ENCODE results near the gene FREM2.
A peak's percentile ranks its signal among the peaks of the same experiment; 100 is the strongest.

The FREM2 gene

DNA sequence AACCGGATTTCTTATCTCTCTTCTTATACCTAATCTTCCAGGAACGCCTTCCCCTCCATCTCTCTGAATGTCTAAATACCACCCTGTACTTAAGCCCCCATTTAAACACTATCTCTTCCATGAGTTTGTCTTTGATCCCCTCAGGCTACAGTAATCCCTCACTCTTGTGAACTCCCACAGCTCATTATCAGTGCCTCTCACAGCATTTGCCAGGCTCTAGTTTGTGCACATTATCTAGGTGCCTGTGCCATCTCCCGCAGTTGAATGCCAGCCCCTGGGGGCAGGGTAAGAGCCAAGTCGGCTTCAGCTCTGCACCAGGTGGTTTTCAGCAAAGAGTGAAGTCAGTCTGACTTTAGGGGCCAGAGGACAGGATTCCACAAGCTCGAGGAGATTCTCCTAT lies 71.4 kb downstream of the FREM2 start:
- DNase-seq (ENCODE audit: low read depth), result no peak

DNA sequence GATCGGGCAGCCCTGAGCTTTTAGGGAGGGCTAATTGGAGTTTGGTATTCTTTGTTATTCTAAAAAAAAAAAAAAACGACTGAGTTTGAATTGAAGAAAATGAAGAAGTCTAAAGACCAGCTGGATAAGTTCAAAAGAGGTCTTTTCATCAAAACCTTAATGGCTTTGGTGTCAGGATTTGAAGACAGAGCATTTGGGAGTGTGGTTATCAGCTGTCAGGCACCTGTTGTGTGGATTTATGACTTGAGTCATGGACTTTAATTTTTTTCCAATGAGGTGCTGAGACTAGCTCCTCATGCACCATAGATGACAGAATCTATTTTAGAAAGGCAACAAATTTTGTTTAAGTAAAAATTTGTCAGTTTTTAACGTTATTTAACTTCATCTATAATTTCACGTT lies 72.5 kb downstream of the FREM2 start:
- no peak for DNase-seq (ENCODE audit: low read depth)

DNA sequence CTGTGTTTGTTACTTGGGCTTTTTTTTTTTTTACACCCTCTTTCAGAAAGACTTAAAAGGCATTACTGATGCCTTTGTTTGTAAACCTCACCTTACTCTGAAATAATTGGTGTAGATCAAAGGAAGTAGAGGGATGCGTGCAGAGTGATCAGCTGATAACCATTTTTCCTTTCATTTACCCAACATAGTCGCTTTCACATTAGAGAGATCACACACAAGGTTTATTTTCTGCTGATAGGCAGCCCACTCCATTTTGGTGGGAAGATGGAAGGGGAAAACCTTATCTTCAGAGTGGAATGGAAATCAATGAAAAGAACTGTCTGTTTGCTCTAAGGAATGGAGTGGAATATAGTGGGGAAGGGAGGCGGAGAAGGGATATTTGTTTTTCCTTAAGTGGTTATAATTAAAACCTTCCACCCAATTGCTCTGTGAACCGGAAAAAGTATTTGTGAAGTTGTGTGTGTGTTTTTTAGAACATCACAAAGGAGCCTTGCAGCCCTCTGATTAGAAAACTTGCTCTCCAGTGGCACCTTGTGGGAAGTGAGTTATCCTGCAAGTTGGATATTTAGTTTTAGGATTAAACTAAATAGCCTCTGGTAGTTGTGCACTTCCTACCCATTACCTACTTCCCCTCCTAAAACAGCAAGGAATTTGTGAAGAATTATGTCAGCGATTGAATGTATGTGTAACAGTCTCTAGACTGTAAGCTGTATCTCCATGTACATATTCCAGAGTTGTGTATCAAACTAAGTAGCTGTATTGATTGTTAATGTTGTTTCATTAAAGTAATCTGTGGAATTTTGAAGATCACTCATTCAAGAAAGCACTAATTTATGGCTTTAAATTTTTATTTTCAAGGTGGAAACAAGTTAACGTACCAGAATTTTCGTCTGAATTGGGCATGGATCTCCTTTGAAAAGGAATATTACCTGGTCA lies 76.8 kb downstream of the FREM2 start:
- peak; percentile 6 for DNase-seq (ENCODE audit: low read depth)

DNA sequence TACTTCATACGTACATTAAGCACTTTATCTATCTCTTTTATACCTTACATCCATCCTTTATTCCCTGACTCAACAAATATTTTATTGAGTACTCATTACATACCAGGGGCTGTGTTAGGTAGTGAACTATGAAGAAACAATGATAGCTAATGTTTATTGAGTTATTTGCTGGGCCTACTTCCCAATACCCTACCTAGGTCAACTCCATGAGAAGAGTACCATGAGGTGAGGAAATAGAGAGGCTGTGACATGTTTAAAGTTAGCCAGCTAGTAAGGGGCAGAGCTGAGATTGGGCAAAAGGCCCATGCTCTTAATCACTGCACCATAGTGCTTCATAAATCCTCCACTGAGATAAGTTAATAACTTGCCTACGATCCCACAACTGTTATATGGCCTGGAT lies 79.9 kb downstream of the FREM2 start:
- no peak for DNase-seq (ENCODE audit: low read depth)

DNA sequence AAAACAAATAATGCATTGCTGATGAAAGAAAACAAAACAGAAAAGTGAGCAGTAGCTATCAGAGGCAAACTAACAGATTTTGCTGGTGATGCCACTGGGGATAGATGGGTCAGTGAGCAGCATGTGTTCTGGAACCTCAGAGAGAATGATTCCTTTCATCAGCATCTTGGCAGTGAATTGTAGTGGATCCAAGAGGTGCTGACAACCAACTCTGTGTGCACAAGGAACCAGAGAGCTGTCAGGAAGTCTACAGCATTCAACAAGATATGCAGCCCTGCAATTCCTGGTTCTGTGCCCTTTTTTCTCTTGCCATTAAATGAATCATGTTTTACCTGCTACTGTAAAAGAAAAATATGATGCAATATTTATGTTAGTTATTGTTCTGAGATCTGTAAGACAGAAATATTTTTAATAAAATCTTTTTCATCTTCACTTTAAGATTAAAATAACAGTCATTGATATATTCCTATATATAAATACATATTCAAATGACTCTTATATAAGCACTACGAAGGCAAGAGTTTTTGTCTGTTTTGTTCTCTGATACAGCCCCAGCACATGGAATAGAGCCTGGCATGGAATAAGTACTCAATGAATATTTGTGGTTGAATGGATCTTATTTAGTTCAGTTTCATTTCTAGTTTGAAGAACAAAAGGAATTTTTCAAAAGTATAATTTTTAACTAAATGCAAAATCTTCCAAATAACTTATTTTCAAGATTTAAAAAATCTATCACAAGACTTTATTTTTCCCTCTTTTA lies 80.8 kb downstream of the FREM2 start:
- DNase-seq (ENCODE audit: low read depth), result no peak

DNA sequence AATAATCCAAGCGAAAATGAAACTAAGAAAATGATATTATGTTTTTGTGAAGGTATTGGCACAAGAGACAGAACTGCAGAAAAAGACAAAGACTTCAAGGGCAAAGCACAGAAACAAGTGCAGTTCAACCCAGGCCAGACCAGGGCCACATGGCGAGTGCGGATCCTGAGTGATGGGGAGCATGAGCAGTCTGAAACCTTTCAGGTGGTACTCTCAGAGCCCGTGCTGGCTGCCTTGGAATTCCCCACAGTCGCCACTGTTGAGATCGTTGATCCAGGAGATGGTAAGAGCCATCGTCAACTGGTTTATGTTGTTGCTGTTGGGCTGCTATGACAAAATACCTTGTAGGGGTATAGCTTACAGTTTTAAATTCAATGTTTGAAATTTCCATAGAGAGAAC lies 82.6 kb downstream of the FREM2 start:
- DNase-seq (ENCODE audit: low read depth), result no peak

DNA sequence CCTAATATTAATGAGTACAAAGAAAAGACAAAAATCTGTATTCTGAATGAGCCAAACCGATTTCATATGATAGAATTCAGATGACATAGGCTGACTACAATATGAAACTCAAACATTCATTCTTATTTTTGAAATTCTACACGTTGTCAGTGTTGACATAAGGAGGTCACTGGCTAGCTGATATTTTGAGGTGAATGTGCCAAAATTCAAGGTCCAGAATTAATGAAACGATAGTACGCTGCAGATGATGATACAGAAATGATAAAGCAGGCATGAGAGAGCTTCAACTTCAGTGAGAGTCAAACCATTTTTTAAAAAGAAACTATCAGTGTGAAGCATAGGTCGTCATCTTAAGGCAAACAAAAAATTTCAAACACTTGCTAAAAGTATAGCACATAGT lies 88.2 kb downstream of the FREM2 start:
- DNase-seq (ENCODE audit: low read depth), result no peak

DNA sequence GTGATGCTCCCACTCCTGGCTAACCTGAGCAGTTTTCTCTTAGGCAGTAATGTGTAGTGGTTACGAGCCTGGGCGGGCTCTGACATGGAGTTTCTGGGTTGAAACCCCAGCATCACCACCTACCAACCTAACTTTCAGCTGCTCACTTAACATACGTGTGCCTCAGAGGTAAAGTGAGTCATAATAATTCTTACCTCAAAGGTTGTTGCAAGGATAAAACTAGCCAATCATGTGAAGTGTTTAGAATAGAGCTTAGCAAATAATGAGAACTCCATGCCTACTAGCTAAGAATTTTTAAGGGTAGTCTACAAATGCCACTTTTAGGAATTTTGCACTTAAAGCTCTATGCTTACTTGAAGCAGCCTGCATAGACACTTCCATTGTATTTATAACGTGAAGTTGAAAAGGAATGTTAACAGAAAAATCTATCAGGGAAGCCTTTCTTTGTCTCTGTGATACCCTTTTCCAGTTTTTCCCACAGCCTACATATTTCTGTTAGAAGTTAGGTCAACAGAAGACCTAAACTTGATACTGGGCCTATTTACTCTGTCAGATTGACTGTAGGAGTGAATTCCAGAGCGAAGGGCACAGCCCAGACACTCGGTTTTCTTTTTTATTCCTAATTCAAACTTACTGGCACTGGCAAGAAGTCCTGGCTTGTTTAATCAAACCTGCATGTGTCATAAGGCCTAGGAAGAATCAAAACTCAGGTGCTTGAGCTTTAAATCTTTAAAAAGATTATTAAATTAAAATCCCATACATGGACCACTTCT lies 90.7 kb downstream of the FREM2 start:
- DNase-seq (ENCODE audit: low read depth), result no peak

DNA sequence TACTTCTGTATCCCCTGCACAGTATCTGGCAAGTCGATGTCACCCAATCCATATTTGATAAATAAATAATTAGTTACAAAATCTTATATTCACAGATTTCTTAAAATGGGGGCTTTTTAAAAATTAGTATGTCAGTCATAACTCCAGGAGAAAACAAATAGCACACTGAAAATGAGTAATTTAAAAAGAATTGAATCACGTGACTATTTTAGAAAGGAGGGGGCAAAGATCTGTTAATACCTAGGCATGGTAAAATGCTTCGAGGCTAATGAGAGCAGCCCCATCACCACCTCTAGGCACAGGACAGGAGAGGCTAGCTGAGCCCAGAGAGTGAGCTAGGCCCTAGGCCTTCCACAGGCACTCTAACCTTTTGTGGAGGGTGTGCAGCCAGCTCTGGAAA lies 94.7 kb downstream of the FREM2 start:
- DNase-seq (ENCODE audit: low read depth), result no peak

DNA sequence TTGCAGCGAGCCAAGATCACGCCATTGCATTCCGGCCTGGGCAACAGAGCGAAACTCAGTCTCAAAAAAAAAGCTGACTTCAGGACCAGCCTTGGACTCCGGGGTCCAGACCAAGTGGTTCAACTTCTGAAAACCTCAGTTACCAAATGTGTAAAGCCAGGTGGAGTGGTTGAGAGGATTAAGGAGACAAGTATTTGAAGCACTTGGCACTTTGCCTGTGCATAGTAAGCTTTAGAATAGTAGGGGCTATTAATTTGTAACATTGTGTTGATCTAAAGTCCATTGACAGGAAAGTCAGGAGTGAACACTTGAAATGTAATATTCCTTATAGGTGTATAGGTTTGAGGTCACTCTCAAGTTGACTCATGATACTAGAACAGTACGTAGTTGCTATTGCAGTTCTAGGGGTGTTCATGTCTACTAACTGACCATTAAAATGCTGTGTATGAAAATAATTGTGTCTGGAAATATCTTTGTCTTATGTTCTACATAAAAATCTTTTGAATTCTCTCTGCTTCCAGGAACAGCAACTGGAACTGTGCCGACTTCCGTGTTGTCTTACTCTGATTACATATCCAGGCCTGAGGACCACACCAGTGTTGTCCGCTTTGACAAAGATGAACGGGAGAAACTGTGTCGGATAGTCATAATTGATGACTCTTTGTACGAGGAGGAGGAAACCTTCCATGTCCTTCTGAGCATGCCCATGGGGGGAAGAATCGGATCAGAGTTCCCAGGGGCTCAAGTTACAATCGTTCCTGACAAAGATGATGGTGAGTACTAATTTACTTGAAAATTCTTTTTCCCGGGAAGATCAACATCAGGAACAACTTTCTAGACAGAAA lies 97.4 kb downstream of the FREM2 start:
- no peak for DNase-seq (ENCODE audit: low read depth)

DNA sequence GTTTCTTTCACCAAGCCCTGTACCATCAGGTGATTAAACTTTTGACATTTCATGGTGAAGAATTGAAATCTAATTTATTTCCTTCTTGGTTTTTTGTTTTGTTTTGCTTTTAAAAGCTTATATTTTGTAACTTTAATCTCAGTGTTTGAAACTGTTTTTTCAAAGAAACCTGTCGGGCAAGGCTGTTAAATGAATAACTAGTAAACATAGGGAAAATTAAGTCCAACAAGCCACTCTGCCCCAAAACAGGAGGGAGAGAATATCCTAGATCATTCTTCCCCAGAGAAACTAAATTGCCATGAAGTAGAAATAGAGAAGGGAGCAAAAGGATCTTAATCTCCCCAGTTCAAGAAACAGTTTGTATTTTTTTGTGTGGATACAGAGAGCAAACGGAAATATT lies 98.2 kb downstream of the FREM2 start:
- no peak for DNase-seq (ENCODE audit: low read depth)

DNA sequence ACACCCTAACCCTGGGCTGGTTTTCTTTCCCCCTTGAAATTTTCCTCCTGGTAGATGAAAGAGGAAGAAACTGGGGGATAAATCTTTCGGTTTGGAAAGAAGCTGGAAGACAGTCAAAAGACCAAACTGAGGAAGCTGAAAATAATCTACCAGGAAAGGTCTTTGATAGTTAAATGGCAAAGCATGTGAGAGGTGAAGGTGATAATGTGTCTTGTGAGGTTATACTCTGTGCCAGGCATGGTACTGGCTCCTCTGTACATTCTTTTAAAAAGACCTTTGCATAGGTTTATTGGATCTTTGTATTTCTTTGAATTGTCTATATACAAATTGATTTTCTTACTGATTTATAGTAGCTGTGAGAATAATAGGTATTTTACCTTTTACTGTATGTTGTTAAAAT lies 98.6 kb downstream of the FREM2 start:
- no peak for DNase-seq (ENCODE audit: low read depth)

DNA sequence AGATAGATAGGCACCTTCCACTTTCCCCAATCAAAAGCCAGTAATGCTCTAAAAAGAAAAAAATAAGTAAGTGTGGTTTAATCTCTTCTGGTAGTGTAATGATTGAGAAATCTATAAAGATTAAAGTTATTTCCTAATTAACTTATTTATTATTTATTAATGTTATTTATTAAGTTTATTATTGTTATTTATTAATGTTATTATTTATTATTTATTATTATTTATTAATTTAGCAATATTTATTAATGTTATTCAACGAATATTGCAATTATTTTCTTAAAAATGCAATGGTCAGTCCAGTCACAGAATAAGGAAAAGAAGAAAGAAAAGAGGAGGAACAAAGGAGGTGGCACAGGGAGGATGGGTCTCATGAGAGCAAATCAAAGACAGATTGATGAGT lies 100.7 kb downstream of the FREM2 start:
- DNase-seq (ENCODE audit: low read depth), result no peak

DNA sequence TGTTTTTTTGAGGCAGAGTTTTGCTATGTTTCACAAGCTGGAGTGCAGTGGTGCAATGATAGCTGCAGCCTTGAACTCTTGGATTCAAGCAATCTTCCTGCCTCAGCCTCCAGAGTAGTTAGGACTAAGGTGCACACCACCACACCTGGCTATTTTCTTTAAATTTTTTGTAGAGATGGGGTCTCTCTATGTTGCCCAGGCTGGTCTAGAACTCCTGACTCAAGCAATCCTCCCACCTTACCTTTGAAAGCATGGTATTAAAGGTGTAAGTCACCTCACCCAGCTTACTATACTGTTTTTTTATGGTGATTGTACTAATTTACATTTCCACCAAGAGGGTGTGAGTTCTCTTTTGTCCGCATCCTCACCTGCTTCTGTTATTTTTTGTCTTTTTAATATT lies 110.0 kb downstream of the FREM2 start:
- no peak for DNase-seq (ENCODE audit: low read depth)

DNA sequence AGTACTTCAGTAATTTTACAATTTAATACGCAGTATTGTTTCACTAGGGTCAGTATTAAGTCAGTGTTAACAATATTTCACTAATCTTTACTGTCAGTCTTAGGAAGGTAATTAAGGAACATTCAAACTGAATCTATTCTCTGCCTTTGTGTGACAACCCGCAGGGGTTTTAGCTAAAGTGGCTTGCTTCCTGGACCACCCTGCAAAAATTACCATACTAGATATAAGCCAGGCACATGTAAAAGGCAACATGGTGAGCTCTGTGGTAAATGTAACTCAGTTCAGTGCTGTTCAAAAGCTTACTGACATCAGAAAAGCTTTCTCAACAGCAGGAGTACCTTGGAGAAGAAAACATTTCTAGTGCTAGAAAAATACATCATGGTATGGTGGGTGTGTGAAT lies 116.7 kb downstream of the FREM2 start:
- DNase-seq (ENCODE audit: low read depth), result no peak

DNA sequence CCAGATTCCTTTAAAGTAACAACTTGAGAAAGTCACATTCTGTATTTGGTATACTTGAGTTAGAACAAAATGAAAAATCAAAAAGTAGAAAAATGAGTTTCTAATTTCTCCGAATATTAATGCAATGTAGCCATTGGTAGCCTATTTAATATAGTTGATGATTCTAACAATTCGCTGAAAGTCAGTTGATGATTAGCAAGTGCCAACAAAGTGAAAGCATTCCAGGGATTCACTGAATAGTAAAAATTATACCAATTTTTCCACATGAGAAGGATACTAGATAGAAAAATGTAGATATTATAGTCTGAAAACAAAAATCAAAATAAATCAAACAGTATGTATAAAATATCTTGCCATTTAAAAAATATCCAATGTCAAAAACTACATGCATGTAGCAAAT lies 117.2 kb downstream of the FREM2 start:
- DNase-seq (ENCODE audit: low read depth), result no peak

DNA sequence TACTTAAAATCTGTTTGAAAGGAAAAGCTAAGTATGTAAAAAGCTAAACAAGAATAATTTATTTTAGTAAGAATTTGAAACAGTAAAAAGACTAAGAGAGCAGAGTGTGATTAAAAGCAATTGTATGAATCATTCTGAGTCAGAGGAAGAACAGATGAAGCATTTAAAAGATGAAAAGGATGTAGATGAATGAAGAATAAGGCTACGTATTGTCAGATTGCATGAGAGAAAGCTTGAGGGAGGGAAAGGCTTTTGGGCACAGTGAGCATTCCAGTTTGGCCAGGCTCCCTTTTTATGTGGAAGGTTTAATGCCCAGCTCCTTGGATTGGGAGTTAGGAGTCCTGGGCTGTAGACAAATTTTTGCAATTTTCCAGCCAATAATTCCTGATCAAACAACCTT lies 117.7 kb downstream of the FREM2 start:
- DNase-seq (ENCODE audit: low read depth), result no peak

DNA sequence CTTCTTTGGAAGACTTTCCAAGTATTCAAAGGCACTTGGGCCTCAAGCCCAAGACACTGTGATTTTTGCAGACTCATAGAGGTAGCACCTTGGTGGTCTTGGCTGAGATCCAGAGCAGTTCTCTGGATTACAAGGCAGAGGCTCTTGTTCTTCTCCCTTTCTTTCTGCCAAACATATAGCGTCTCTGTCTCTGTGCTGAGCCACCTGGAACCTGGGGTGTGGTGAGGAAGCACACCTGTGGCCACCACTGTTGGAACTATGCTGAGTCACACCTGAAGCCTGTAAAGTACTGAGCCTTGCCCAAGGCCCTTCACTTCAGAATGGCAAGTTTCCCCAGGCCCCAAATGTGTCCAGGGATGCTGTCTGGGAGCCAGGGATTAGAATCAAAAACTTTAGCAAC lies 127.5 kb downstream of the FREM2 start:
- DNase-seq (ENCODE audit: low read depth), result no peak

DNA sequence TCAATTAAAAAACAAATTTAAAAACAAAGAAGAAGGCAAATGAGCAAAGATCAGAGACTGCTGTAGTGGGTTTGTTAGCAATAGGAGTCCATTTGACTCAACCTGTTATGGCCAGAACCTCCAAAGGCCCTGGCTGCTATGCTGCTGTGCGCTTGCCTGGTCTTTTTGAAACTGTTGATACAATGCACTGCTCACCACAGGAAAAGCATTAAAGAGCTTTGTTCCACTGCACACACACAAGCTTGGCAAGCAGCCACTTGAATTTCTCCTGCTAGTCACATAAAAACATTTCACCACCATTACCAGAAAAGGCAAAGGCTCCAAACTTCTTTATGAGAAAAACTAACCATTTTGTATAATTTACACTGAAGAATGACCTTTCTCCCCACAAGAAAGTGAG lies 132.2 kb downstream of the FREM2 start:
- no peak for DNase-seq (ENCODE audit: low read depth)

DNA sequence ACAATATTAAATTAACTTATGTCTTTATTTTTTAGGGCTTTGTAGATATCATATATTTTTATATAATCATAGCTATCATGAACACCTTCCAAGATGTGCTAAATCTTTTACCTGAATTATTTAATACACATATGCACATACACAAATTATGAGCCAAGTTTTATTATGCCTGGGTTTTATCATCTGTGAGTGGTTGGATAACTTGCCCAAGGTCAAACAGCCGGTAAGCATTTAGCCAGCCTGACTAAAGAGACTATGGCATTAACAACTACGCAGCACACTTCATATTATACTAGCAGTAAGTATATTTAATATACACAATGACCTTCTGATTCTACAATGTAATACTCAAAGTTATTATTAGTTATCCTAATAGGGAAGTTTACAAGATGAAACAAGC lies 132.7 kb downstream of the FREM2 start:
- no peak for DNase-seq (ENCODE audit: low read depth)

DNA sequence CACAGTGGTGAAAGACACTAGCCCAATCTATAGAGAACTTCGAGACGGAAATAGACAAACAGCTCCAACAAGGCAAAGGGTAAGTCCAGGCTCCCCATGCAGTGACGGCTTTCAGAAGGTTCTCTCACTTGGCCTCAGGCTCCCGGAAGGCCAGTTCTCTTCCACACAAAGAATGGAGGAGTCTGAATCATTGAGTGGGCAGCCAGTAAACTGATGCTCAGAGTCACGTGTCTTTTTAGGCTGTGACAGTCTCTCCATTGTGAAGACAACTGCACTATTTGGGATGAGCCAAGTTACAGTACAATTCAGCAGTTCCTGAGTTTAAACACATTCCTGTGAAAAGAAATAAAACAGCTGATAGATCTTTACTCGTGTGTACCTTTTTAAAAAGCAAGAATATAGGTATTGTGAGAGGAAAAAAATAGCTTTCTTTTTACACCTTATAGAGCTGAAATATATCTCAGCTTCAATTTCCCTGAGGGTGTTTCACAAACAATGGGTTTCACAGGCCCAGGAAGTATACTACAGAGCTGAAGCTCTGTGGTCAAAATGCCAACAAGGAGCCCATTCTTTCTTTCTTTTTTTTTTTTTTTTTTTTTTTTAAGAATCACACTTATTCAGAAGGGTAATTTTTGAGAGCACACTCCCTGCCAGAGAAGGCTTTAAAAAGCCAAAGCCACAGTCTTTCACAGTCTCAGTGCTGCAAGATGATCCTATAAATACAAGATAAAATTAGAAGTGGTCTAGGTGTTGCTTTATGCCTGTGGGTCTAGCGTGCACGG lies 135.1 kb downstream of the FREM2 start:
- no peak for DNase-seq (ENCODE audit: low read depth)

All from non-pigmented ciliary epithelial cell (primary cell).